ENCODE data around the gene C2orf81.
"Not testable (repeated sequence)": the region's sequence is repeated elsewhere in the genome, so short reads cannot be mapped to it uniquely, and the experiment has no call there.

C2orf81 gene

GRCh38 chr2:74423231-74424095 is 2.0 kb upstream of the C2orf81 start:
- no peak for DNase-seq

DNA sequence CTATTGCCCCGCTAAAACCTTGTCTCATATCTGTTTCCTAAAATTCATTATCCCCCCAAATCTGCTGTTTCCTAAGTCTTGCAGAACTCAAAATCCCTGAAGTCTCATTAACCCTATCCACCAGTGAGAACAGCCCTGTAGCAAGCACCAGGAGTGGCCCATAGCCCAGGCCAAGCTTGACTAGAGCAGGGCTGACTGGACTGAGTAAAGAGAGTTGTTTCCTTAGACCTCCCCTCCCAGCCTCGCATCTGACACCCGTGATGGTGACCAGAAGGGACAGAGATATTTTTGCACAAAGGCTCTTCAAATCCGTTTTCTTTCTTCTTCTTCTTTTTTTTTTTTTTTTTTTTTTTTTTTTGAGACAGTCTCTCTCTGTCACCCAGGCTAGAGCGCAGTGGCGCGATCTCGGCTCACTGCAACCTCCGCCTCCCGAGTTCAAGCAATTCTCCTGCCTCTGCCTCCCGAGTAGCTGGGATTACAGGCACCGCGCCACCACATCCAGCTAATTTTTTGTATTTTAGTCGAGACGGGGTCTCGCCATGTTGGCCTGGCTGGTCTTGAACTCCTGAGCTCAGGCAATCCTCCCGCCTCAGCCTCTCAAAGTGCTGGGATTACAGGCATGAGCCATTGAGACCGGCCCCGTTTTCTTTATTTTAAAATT is 846 bp downstream of the C2orf81 start:
- not testable (repeated sequence) for DNase-seq

- no peak for DNase-seq
Measured at GRCh38 chr2:74420006-74420405, 1.4 kb downstream of the C2orf81 start.

- DNase-seq: no peak
Measured at GRCh38 chr2:74419345-74419744, 2.1 kb downstream of the C2orf81 start.

DNA sequence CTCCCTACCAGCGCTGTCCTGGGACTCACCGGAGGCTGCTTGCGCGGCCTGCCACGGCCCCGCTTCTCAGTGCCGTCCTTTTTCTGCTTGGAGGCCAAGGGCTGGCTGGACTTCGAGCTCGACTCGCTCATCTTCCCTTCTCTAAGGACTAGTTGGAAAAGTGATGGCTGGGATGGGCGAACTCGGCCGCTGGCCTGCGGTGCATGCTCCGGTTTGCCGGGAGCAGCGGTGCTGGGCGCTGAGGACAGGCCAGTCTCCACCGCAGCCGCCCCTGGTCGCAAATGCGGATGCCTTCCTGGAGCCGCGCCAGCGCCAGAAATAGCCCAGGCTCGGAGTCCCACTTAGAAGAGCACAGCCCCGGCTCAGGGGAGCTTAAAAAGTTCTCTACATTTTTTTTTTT is 3.1 kb downstream of the C2orf81 start:
- DNase-seq: no peak

GRCh38 chr2:74417763-74418162 is 3.7 kb downstream of the C2orf81 start:
- no peak for DNase-seq

GRCh38 chr2:74417197-74417596 is 4.2 kb downstream of the C2orf81 start:
- no peak for DNase-seq

GRCh38 chr2:74416778-74417177 is 4.6 kb downstream of the C2orf81 start:
- no peak for DNase-seq

DNA sequence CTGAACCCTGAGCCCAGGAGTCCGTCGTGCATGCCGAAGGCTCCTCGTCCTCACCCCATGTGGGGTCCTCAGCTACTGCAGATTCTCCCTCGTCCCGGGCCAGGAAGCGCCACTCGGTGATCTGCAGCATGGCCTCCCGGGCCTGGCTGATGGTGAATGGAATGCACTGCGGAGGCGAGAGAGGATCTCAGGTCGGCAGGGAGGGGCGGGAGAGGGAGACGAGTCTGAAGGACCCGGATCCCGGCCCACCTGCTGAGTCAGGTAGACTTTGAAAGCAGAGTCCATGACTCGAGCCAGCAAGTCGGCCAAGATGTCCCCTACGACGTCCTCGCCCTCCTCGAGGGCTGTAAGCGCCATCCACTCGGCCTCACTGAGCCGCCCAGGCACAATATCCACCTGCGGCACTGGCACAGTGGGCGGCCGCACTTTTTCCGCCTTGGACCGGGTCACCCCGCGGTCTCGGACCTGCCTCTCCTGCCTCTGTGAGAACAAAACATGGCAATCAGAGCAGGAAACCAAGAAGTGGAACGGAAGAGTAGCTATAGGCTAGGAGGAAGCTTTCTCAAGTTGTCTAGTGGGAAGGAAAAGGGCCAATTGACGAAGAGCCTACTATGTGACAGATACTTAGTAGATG is 5.5 kb downstream of the C2orf81 start:
- peak in 1 of 14 donors; percentile 60 for DNase-seq

DNA sequence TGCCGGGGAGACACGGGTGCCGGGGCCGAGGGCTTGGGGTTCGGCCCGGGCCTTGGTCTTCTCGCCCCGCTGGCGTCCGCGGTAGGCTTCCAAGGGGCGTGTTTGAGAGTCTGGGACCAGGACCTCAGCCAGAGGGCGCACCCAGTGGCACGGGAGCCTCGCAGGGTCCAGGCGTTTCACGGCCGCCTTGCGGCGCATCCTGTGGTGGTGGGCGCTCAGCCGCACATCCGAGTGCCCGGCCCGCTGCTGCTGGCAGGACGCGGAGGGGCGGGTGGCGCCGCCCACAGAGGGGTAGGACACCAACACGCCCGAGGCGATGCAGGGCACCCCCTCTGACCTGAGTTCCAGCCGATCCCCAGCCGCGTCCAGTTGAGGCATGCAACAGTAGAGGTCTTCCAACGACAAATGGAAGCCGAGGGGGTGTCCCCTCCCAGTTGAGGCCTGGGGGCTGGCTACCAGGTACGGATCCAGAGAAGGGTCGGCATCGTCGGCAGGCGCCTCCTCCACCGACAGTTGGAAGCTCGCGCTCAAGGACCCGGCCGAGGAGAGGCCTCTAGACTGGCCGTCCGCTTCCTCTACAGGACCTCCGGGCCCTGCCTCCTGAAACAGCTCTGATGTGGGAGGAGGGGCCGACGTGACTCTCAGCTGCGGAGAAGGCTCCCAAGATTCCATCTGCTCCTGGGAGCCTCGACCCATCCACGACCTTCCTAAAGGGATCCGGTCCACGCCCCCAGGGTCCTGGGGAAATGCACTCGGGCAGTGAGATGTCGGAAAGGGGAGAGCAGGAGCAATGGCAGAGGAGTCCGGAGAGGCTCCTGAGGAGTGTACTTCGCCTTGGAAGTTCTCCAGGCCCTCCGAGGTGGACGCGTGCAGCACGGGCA is 6.3 kb downstream of the C2orf81 start:
- DNase-seq: peak in 4 of 14 donors; percentile 31 to 73 (median 38)

DNA sequence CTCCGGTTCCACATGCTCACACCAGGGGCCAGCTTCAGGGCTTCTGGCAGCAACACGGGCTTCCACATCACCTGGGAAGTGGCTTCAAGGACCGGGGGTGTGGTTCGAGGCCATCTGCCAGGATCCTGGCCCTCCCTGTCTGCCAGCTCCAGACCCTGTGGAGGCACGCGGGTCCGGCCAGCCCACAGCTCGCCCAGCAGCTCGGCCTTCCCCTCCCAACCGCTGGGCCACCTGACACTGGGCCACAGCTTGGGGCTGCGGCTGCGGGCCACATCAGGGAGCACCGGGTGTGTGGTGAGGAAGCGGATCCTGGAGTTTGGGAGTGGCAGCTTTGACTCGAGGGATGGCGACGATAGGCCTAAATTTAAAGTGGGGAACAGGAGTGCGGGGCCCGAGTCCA is 7.0 kb downstream of the C2orf81 start:
- DNase-seq: peak in 1 of 14 donors; percentile 36

- no peak for DNase-seq
Measured at GRCh38 chr2:74413001-74413698, 8.3 kb downstream of the C2orf81 start.

DNA sequence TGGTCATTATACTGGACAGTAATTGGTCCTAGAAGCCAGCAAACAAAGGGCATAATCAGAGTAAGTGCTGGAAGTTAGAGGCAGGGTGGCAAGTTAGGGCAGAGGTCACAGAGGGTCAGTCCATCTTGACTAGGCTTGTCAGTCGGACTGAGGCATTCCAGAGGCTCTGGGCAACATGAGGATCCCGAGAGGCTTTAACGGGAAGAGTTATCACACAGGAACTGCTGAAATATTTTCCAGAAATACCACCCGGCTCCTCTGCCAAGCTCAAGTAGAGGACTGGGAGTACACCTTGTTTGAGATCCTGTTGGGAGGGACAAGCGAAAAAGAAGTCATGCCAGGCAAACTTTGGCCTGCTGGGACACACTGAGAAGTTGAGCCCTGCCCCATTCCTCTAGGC is 13.7 kb downstream of the C2orf81 start:
- DNase-seq: no peak

DNA sequence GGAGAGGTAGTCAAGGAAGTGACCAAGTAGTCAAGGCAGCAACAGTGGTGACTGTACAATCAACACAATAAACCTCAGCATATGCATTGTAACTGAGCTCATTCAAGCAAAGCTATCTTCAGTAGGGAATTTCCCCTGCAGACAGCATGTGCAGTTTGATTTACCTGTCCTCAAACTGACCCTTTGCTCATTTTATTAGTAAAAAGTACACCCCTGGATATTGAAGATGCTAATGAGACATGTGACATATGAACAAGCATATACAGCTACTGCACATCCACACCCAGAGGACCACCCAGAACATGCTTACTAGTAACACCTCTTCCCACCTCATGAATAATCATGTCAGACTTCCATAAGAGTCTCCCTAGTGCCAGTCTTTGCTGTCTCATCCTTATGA is 15.4 kb downstream of the C2orf81 start:
- no peak for DNase-seq

- no peak for DNase-seq
Measured at GRCh38 chr2:74401891-74402290, 19.5 kb downstream of the C2orf81 start.

DNA sequence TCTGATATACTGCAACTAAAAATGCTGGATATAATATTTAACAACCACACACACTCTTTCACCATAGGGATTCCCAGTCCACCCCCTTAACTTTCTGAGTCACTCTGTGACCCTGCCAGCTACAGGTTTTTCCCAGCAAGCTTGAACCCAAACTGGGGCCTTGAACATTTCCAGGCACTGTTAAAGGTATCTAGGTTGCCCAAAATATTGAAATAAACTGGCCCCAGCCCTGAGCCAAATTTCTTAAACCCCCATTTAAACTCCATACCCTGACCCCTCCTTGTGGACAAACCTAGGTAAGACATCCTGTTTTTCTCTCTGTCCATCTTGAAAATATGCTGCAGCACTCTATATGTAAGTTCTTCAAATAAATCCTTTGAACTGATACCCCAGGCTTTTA is 21.6 kb downstream of the C2orf81 start:
- no peak for DNase-seq

GRCh38 chr2:74396149-74396548 is 25.3 kb downstream of the C2orf81 start:
- DNase-seq: no peak

DNA sequence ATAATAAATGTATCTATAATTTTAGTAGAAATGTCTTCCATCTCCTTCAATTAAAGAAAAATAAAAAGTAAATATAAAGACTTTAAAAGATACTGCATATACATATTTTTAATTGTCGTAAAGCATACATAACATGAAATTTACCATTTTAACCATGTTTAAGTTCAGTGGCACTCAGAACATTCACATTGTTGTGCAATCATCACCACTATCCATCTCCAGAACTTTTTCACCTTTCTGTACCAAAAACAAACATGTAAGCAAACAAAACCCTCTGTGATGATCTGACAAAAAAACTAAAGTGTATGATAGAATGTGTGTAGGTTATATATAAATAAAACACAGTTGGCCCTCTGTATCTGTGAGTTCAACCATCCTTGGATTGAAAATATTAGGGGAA is 27.9 kb downstream of the C2orf81 start:
- DNase-seq: no peak

GRCh38 chr2:74392449-74392743 is 29.0 kb downstream of the C2orf81 start:
- DNase-seq: no peak

- peak; percentile 51 to 95 (median 86) for DNase-seq
Measured at GRCh38 chr2:74391580-74392448, 29.6 kb downstream of the C2orf81 start.

DNA sequence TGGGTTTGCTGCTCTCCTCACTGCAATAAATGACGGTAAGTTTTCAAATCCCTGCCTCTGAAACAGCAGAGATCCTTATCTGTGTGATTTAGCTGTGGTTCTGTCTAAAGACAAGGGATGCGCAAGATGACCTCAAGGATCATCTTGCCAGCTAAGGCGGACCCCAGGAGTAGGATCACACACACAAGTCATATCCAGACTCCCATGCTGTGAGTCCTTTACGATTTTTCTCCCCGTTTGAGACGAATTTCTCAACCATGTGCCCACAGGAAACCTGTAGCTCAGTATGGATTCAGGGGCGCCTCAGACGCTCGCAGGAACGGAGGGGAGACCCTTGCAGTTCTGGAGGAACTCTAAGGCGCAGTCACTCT is 30.2 kb downstream of the C2orf81 start:
- DNase-seq: peak in 2 of 14 donors; percentile 29 to 55
